Vagina (tissue), 2 donors: ENCODE results near the gene DCC.

Experiments used
- POLR2A ChIP-seq, 2 donors: fragments of 450-650 bp; IDR thresholded peaks; one replicate each; pipeline ENCODE4 v1.6.1; 2017; ENCODE audit warnings: antibody characterized with exemption in 2 of 2, mild to moderate bottlenecking in 2 of 2, moderate library complexity in 2 of 2
- POLR2AphosphoS5 ChIP-seq, 2 donors: sonication (generic); formaldehyde crosslinking; IDR thresholded peaks; one replicate each; pipeline ENCODE4 v1.9.0; 2017; ENCODE audit warnings: antibody characterized with exemption in 2 of 2, mild to moderate bottlenecking in 2 of 2, low read depth in 1 of 2; ENCODE audit not compliant: insufficient read depth in 1 of 2
- TF ChIP-seq, protein P1 (sequence below), 3 experiments: fragments of 450-650 bp in 2 of 3; fragments of 200-600 bp in 1 of 3; sonication (generic) in 1 of 3; IDR thresholded peaks; one replicate each; pipeline ENCODE4 v1.5.1; 2017 to 2019; ENCODE audit warnings: antibody characterized with exemption in 3 of 3, mild to moderate bottlenecking in 2 of 3, moderate library complexity in 2 of 3

DNA sequence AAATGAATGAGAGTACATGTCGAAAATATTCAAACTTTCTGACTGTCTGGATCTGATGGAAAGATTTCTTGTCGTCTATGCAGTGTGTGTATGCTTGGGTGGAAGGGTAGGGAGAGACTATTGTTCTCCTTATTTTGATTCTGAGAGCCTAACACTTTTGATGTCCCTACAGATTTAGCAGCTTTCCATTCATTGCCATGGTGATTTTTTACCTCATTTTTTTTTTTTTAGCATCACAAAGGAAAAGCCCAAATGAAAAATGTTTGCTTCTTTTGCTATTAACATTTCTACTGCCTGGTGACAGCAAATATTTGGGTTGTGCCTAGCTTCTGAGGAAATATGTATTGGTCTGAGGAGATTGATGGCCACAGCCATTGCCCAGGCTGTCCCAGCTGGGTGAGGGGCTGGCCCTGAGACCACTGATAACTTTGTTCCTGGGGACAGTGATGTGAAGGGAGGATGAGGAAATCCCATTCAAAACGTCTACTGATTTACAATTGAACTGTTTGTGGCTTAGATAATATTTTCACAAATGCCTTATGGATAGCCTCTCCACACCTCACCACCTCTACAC, 558.6 kb downstream of the DCC start:
- TF ChIP-seq, protein P1, sequence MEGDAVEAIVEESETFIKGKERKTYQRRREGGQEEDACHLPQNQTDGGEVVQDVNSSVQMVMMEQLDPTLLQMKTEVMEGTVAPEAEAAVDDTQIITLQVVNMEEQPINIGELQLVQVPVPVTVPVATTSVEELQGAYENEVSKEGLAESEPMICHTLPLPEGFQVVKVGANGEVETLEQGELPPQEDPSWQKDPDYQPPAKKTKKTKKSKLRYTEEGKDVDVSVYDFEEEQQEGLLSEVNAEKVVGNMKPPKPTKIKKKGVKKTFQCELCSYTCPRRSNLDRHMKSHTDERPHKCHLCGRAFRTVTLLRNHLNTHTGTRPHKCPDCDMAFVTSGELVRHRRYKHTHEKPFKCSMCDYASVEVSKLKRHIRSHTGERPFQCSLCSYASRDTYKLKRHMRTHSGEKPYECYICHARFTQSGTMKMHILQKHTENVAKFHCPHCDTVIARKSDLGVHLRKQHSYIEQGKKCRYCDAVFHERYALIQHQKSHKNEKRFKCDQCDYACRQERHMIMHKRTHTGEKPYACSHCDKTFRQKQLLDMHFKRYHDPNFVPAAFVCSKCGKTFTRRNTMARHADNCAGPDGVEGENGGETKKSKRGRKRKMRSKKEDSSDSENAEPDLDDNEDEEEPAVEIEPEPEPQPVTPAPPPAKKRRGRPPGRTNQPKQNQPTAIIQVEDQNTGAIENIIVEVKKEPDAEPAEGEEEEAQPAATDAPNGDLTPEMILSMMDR (IDR thresholded peaks at IDR 0.05) = no peak
- TF ChIP-seq POLR2A (IDR thresholded peaks at IDR 0.05) (no peak), POLR2AphosphoS5 (IDR thresholded peaks at IDR 0.05; ENCODE audit: insufficient read depth in 1 of 2, low read depth in 1 of 2) (no peak)
